Measurements from ENCODE around the gene VPS18.

The VPS18 gene

GRCh38 chr15:40893733-40894680, at the start of gene VPS18:
Gene VPS18, plus strand, starts transcription at chr15:40894450. Its CDS starts 319 bp downstream, at chr15:40894769.
- DNase-seq = peak; percentile 98 to 99
- TF ChIP-seq POLR2A (IDR thresholded peaks at IDR 0.05; ENCODE audit: low read length) (peak; percentile 50), GATA1 (IDR thresholded peaks at IDR 0.05; ENCODE audit: low read depth, low read length) (no peak)

DNA sequence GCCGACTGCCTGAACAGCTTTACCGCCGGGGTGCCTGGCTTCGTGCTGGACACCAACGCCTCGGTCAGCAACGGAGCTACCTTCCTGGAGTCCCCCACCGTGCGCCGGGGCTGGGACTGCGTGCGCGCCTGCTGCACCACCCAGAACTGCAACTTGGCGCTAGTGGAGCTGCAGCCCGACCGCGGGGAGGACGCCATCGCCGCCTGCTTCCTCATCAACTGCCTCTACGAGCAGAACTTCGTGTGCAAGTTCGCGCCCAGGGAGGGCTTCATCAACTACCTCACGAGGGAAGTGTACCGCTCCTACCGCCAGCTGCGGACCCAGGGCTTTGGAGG, 49.6 kb upstream of the VPS18 start:
- no peak for TF ChIP-seq GATA1 (IDR thresholded peaks at IDR 0.05; ENCODE audit: low read depth, low read length)
- no peak for TF ChIP-seq POLR2A (IDR thresholded peaks at IDR 0.05; ENCODE audit: low read length)
- peak; percentile 42 to 48 for DNase-seq

- TF ChIP-seq GATA1 (IDR thresholded peaks at IDR 0.05; ENCODE audit: low read depth, low read length) (no peak), POLR2A (IDR thresholded peaks at IDR 0.05; ENCODE audit: low read length) (no peak)
- no peak for DNase-seq
Observed at GRCh38 chr15:40845036-40845435, 49.2 kb upstream of the VPS18 start.

GRCh38 chr15:40845511-40846284, 48.6 kb upstream of the VPS18 start:
- DNase-seq = no peak
- TF ChIP-seq GATA1 (IDR thresholded peaks at IDR 0.05; ENCODE audit: low read depth, low read length) (no peak), POLR2A (IDR thresholded peaks at IDR 0.05; ENCODE audit: low read length) (no peak)

DNA sequence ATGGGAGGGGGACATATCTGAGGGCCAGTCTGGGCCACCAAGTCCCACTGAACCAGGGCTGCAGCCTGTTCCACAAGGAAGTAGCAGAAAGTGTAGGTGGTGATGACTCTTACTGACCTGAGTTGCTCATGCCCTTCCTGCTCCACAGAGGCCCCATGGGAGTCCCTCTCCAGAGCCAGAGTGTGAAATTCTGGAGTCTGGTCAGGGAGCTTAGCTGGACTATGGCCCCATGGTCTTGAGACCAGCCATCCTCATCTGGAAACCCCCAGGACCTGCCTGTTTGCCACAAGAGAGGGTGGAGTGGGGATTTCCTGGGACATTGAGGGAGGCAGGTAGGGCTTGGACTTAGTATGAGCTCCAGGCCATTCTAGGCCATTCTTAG, 47.4 kb upstream of the VPS18 start:
- TF ChIP-seq GATA1 (IDR thresholded peaks at IDR 0.05; ENCODE audit: low read depth, low read length) = no peak
- no peak for TF ChIP-seq POLR2A (IDR thresholded peaks at IDR 0.05; ENCODE audit: low read length)
- no peak for DNase-seq

GRCh38 chr15:40847223-40847961, 46.9 kb upstream of the VPS18 start:
- TF ChIP-seq GATA1 (IDR thresholded peaks at IDR 0.05; ENCODE audit: low read depth, low read length) = no peak
- no peak for TF ChIP-seq POLR2A (IDR thresholded peaks at IDR 0.05; ENCODE audit: low read length)
- no peak for DNase-seq

DNA sequence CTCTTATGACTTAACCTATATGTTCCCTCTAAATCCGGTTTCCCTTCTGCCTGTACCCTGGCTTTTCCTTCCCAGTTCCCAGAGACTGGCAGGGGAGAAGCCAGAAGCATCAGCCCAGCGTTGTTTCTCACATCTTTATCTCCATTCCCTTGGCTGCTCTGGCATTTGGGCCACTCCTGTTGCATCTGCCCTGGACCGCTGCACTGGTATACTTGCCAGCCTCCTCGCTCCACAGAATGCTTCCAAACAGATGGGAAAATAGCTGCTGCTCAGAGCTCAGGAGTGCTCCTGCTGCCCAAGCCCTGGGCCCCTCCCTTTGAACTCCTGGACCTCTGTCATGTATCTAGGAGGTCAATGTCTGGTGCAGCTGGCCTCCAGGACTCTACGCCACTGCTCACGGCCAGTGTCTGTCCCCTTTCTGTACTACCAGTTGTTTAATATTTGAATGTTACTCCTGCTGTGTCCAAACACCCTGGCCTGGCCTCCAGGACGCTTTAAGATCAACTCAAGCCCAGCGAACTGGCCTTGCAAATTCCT, 43.6 kb upstream of the VPS18 start:
- no peak for DNase-seq
- no peak for TF ChIP-seq POLR2A (IDR thresholded peaks at IDR 0.05; ENCODE audit: low read length)
- TF ChIP-seq GATA1 (IDR thresholded peaks at IDR 0.05; ENCODE audit: low read depth, low read length) = no peak

DNA sequence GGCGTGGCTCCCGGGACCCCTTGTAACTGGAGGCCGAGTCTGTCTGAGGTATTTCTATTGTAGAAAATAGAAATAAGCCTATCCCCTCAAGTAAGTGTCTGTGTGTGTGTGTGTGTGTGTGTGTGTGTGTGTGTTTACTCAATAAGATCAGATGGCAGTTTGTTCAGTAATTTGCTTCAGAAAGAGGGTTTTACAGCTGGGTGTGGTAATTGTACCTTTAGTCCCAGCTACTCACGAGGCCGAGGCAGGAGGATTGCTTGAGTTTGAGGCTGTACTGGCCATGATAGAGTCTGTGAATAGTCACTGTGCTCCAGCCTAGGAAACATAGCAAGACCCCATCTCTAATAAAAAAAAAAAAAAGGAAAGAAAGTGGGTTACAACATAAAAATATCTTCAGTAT, 41.7 kb upstream of the VPS18 start:
- TF ChIP-seq POLR2A (IDR thresholded peaks at IDR 0.05; ENCODE audit: low read length) (no peak), GATA1 (IDR thresholded peaks at IDR 0.05; ENCODE audit: low read depth, low read length) (no peak)

DNA sequence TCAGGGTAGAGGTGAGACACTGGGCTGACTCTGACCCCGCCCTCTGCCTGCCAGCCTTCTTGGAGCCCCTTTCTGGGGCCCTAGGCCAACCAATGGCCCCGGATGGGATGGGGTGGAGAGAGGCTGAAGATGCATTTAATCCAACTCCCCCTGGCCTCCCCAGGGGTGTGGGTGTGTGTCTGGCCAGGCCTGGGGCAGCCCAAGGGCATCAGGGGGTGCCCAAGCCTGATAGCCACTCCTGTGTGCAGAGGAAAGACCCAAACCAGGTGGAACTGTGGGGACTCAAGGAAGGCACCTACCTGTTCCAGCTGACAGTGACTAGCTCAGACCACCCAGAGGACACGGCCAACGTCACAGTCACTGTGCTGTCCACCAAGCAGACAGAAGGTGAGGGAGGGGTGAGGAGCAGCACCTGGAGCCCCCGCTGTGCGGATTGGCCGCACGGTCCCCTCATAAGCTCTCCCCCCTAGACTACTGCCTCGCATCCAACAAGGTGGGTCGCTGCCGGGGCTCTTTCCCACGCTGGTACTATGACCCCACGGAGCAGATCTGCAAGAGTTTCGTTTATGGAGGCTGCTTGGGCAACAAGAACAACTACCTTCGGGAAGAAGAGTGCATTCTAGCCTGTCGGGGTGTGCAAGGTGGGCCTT, 40.9 kb upstream of the VPS18 start:
- TF ChIP-seq POLR2A (IDR thresholded peaks at IDR 0.05; ENCODE audit: low read length) (no peak), GATA1 (IDR thresholded peaks at IDR 0.05; ENCODE audit: low read depth, low read length) (no peak)
- no peak for DNase-seq

More for the DNA sequence above, 41.7 kb upstream of the VPS18 start:
- no peak for DNase-seq

- no peak for DNase-seq
- no peak for TF ChIP-seq GATA1 (IDR thresholded peaks at IDR 0.05; ENCODE audit: low read depth, low read length)
- no peak for TF ChIP-seq POLR2A (IDR thresholded peaks at IDR 0.05; ENCODE audit: low read length)
Observed at GRCh38 chr15:40854161-40854560, 40.1 kb upstream of the VPS18 start.

GRCh38 chr15:40855706-40856234, 38.5 kb upstream of the VPS18 start:
- no peak for DNase-seq

DNA sequence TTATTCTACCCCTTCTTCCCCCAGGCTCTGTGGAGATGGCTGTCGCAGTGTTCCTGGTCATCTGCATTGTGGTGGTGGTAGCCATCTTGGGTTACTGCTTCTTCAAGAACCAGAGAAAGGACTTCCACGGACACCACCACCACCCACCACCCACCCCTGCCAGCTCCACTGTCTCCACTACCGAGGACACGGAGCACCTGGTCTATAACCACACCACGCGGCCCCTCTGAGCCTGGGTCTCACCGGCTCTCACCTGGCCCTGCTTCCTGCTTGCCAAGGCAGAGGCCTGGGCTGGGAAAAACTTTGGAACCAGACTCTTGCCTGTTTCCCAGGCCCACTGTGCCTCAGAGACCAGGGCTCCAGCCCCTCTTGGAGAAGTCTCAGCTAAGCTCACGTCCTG, 37.5 kb upstream of the VPS18 start:
- TF ChIP-seq GATA1 (IDR thresholded peaks at IDR 0.05; ENCODE audit: low read depth, low read length) (no peak), POLR2A (IDR thresholded peaks at IDR 0.05; ENCODE audit: low read length) (no peak)

More at GRCh38 chr15:40855706-40856234, 38.5 kb upstream of the VPS18 start:
- TF ChIP-seq POLR2A (IDR thresholded peaks at IDR 0.05; ENCODE audit: low read length) (no peak), GATA1 (IDR thresholded peaks at IDR 0.05; ENCODE audit: low read depth, low read length) (no peak)

More for the DNA sequence above, 37.5 kb upstream of the VPS18 start:
- no peak for DNase-seq
